Vagina (tissue), 2 donors: ENCODE measurements around the gene IRX3.

ENCODE experiments used
- CTCF ChIP-seq, 3 experiments: fragments of 450-650 bp in 2 of 3; fragments of 200-600 bp in 1 of 3; sonication (generic) in 1 of 3; IDR thresholded peaks; one replicate each; pipeline ENCODE4 v1.5.1; 2017 to 2019; ENCODE audit warnings: antibody characterized with exemption in 3 of 3, mild to moderate bottlenecking in 2 of 3, moderate library complexity in 2 of 3
- POLR2A ChIP-seq, 2 donors: fragments of 450-650 bp; IDR thresholded peaks; one replicate each; pipeline ENCODE4 v1.6.1; 2017; ENCODE audit warnings: antibody characterized with exemption in 2 of 2, mild to moderate bottlenecking in 2 of 2, moderate library complexity in 2 of 2
- POLR2AphosphoS5 ChIP-seq, 2 donors: sonication (generic); formaldehyde crosslinking; IDR thresholded peaks; one replicate each; pipeline ENCODE4 v1.9.0; 2017; ENCODE audit warnings: antibody characterized with exemption in 2 of 2, mild to moderate bottlenecking in 2 of 2, low read depth in 1 of 2; ENCODE audit not compliant: insufficient read depth in 1 of 2

- TF ChIP-seq CTCF (IDR thresholded peaks at IDR 0.05) (no peak), POLR2A (IDR thresholded peaks at IDR 0.05) (no peak), POLR2AphosphoS5 (IDR thresholded peaks at IDR 0.05; ENCODE audit: insufficient read depth in 1 of 2, low read depth in 1 of 2) (no peak)
Measured at GRCh38 chr16:54324716-54325115, 38.1 kb upstream of the IRX3 start.
